NT2/D1 (cell line): ENCODE measurements around the gene PPP1R7.

Experiments
- DNase-seq: peaks from one replicate; pipeline ENCODE4 v3.0.0-alpha.2; 2011; ENCODE audit warnings: low read depth, low spot score
- H3K27me3 ChIP-seq: 2 replicates; pipeline ENCODE4 v1.6.0; 2011; ENCODE audit warnings: mild to moderate bottlenecking; ENCODE audit not compliant: insufficient read length, insufficient read depth
- H3K36me3 ChIP-seq: 2 replicates; pipeline ENCODE4 v1.6.1; 2011; ENCODE audit warnings: mild to moderate bottlenecking, low read length, mixed read lengths; ENCODE audit not compliant: insufficient read depth, insufficient read length
- H3K4me1 ChIP-seq: 2 replicates; pipeline ENCODE4 v1.5.1; 2011; ENCODE audit not compliant: insufficient read depth, insufficient read length
- H3K4me3 ChIP-seq: 2 replicates; pipeline ENCODE4 v1.5.1; 2011; ENCODE audit warnings: low read depth; ENCODE audit not compliant: insufficient read length
- H3K9ac ChIP-seq: 2 replicates; pipeline ENCODE4 v1.6.0; 2011; ENCODE audit warnings: low read depth; ENCODE audit not compliant: insufficient read length
- H3K9me3 ChIP-seq: 2 replicates; pipeline ENCODE4 v1.5.1; 2011; ENCODE audit warnings: mild to moderate bottlenecking, low read length; ENCODE audit not compliant: insufficient read depth
- SUZ12 ChIP-seq: IDR thresholded peaks from 2 replicates; pipeline ENCODE4 v1.6.1; 2011; ENCODE audit not compliant: insufficient read length, insufficient read depth; ENCODE audit errors: extremely low read depth
- YY1 ChIP-seq: IDR thresholded peaks from 2 replicates; pipeline ENCODE4 v1.6.1; 2011; ENCODE audit not compliant: insufficient read length, insufficient read depth
- ZNF274 ChIP-seq: IDR thresholded peaks from 2 replicates; pipeline ENCODE4 v1.6.1; 2011; ENCODE audit warnings: mild to moderate bottlenecking, low read depth, low read length

PPP1R7 gene

GRCh38 chr2:241123816-241124536, 26.3 kb upstream of the PPP1R7 start:
- Histone ChIP-seq H3K36me3 (peaks cover 30% of the 10 kb centered on the region), H3K4me1 (peaks cover 6% of the 10 kb centered on the region), H3K27me3 (no peaks in the 10 kb centered on the region), H3K9me3 (no peaks in the 10 kb centered on the region), H3K4me3 (no peak overlapping the region), H3K9ac (no peak overlapping the region)
- TF ChIP-seq YY1 (no peak), ZNF274 (no peak)
- no peak for DNase-seq

GRCh38 chr2:241125626-241126025, 24.6 kb upstream of the PPP1R7 start:
- Histone ChIP-seq H3K9me3 (no peaks in the 10 kb centered on the region), H3K4me3 (no peak overlapping the region), H3K36me3 (peaks cover 37% of the 10 kb centered on the region), H3K9ac (no peak overlapping the region), H3K4me1 (peaks cover 6% of the 10 kb centered on the region), H3K27me3 (no peaks in the 10 kb centered on the region)
- no peak for DNase-seq
- TF ChIP-seq ZNF274 (no peak), YY1 (no peak)

GRCh38 chr2:241126201-241126611, 24.1 kb upstream of the PPP1R7 start:
- DNase-seq, result no peak
- TF ChIP-seq ZNF274 (no peak), YY1 (no peak), SUZ12 (no peak)
- Histone ChIP-seq H3K27me3 (no peaks in the 10 kb centered on the region), H3K9ac (no peak overlapping the region), H3K9me3 (no peaks in the 10 kb centered on the region), H3K4me3 (no peak overlapping the region), H3K4me1 (peaks cover 6% of the 10 kb centered on the region), H3K36me3 (peaks cover 37% of the 10 kb centered on the region)

GRCh38 chr2:241126771-241127202, 23.5 kb upstream of the PPP1R7 start:
- Histone ChIP-seq H3K27me3 (no peaks in the 10 kb centered on the region), H3K4me1 (peaks cover 6% of the 10 kb centered on the region), H3K9me3 (no peaks in the 10 kb centered on the region), H3K36me3 (peaks cover 40% of the 10 kb centered on the region), H3K4me3 (no peak overlapping the region), H3K9ac (no peak overlapping the region)
- TF ChIP-seq SUZ12 (no peak), ZNF274 (no peak), YY1 (no peak)
- DNase-seq, result no peak

GRCh38 chr2:241128266-241128665, 22.0 kb upstream of the PPP1R7 start:
- no peak for TF ChIP-seq SUZ12
- TF ChIP-seq ZNF274, result no peak
- no peak for TF ChIP-seq YY1
- no peak overlapping the region for H3K9ac ChIP-seq
- H3K4me3 ChIP-seq, result no peak overlapping the region
- H3K36me3 ChIP-seq, result peaks cover 40% of the 10 kb centered on the region
- DNase-seq, result no peak
- H3K9me3 ChIP-seq, result no peaks in the 10 kb centered on the region
- no peaks in the 10 kb centered on the region for H3K27me3 ChIP-seq
- peaks cover 6% of the 10 kb centered on the region for H3K4me1 ChIP-seq

GRCh38 chr2:241129086-241129871, 21.0 kb upstream of the PPP1R7 start:
- H3K4me1 ChIP-seq, result peaks cover 1% of the 10 kb centered on the region
- TF ChIP-seq SUZ12, result no peak
- TF ChIP-seq YY1, result no peak
- TF ChIP-seq ZNF274, result no peak

GRCh38 chr2:241130316-241130715, 20.0 kb upstream of the PPP1R7 start:
- no peak for TF ChIP-seq SUZ12
- TF ChIP-seq ZNF274, result no peak
- TF ChIP-seq YY1, result no peak
- Histone ChIP-seq H3K4me1 (no peaks in the 10 kb centered on the region), H3K9ac (no peak overlapping the region), H3K36me3 (peaks cover 42% of the 10 kb centered on the region), H3K9me3 (no peaks in the 10 kb centered on the region), H3K4me3 (no peak overlapping the region), H3K27me3 (no peaks in the 10 kb centered on the region)
- DNase-seq, result no peak

More at GRCh38 chr2:241129086-241129871, 21.0 kb upstream of the PPP1R7 start:
- DNase-seq, result no peak
- peaks cover 39% of the 10 kb centered on the region for H3K36me3 ChIP-seq
- no peak overlapping the region for H3K4me3 ChIP-seq
- H3K9me3 ChIP-seq, result no peaks in the 10 kb centered on the region
- no peak overlapping the region for H3K9ac ChIP-seq
- no peaks in the 10 kb centered on the region for H3K27me3 ChIP-seq
